Measurements from ENCODE around the gene KLHL24. TPM values are rescaled to one million over a fixed set of nuclear protein-coding genes. Genes with fewer than 3 reads are reported as not detected.
"Not testable (repeated sequence)": the region's sequence is repeated elsewhere in the genome, so short reads cannot be mapped to it uniquely, and the experiment has no call there.

The KLHL24 gene
- total RNA-seq, 4 donors from 2014 or later, result 28.4 to 108 (median 65.4) TPM

DNA sequence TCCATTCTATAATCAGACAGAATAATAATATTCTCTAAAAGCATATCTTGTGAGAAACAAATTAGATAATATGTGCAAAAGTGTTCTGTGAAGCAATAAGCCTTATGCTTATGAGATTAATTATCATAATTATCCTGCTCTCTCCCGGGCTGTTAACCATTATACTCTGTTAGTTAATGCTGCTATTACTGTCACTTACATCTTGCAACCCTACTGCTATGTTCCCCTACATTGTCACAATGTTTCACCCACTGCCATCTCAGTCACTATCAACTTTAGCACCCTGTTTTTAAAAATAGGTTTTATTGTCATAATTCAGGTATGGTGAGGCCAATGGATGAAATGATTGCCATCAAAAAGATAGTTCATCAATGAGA is 15.2 kb upstream of the KLHL24 start:
- no peak for DNase-seq
- Histone ChIP-seq H3K27me3 (no peaks in the 10 kb centered on the region), H3K9me3 (no peaks in the 10 kb centered on the region), H3K27ac (no peak overlapping the region), H3K4me3 (no peak overlapping the region), H3K4me1 (no peaks in the 10 kb centered on the region), H3K36me3 (no peaks in the 10 kb centered on the region)
- in situ Hi-C loops (cut with MboI; ENCODE audit: low pct_ligation_motif_present in 1 of 4, low pct_unique_long_range_greater_than_20kb in 1 of 4, low sequenced_read_pairs in 3 of 4), result no loop called here
- TF ChIP-seq, protein P1, sequence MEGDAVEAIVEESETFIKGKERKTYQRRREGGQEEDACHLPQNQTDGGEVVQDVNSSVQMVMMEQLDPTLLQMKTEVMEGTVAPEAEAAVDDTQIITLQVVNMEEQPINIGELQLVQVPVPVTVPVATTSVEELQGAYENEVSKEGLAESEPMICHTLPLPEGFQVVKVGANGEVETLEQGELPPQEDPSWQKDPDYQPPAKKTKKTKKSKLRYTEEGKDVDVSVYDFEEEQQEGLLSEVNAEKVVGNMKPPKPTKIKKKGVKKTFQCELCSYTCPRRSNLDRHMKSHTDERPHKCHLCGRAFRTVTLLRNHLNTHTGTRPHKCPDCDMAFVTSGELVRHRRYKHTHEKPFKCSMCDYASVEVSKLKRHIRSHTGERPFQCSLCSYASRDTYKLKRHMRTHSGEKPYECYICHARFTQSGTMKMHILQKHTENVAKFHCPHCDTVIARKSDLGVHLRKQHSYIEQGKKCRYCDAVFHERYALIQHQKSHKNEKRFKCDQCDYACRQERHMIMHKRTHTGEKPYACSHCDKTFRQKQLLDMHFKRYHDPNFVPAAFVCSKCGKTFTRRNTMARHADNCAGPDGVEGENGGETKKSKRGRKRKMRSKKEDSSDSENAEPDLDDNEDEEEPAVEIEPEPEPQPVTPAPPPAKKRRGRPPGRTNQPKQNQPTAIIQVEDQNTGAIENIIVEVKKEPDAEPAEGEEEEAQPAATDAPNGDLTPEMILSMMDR (IDR thresholded peaks at IDR 0.05), result no peak
- TF ChIP-seq POLR2A (IDR thresholded peaks at IDR 0.05) (no peak), POLR2AphosphoS5 (IDR thresholded peaks at IDR 0.05) (no peak), EP300 (IDR thresholded peaks at IDR 0.05; ENCODE audit: low read depth) (no peak)
- 85 to 94% methylated on average over 1 of the region's 1 CpG for WGBS, 2 donors (ENCODE audit: low coverage in 1 of 2)
- intact Hi-C loops (cut with DNase I; ENCODE audit: low total_unique reads), result no loop called here

DNA sequence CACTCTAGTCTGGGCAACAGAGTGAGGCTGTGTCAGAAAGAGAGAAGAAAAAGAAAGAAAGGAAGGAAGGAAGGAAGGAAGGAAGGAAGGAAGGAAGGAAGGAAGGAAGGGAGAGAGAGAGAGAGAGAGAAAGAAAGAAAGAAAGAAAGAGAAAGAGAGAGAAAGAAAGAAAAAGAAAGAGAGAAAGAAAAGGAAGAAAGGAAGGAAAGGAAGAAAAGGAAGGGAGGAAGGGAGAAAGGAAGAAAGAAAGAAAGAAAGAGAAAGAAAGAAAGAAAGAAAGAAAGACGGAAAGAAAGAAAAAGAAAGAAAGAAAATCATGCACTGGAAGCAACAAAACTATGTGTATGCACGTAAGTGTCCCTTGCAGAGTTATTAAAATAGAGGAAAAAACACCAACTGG is 12.9 kb upstream of the KLHL24 start:
- H3K9me3 ChIP-seq; DNase-seq; intact Hi-C loops (cut with DNase I; ENCODE audit: low total_unique reads); H3K36me3 ChIP-seq; H3K27me3 ChIP-seq; H3K4me1 ChIP-seq; in situ Hi-C loops (cut with MboI; ENCODE audit: low pct_ligation_motif_present in 1 of 4, low pct_unique_long_range_greater_than_20kb in 1 of 4, low sequenced_read_pairs in 3 of 4); H3K4me3 ChIP-seq; H3K27ac ChIP-seq: not testable (repeated sequence)
- 82 to 95% methylated on average over 2 of the region's 2 CpGs for WGBS, 2 donors (ENCODE audit: low coverage in 1 of 2)

DNA sequence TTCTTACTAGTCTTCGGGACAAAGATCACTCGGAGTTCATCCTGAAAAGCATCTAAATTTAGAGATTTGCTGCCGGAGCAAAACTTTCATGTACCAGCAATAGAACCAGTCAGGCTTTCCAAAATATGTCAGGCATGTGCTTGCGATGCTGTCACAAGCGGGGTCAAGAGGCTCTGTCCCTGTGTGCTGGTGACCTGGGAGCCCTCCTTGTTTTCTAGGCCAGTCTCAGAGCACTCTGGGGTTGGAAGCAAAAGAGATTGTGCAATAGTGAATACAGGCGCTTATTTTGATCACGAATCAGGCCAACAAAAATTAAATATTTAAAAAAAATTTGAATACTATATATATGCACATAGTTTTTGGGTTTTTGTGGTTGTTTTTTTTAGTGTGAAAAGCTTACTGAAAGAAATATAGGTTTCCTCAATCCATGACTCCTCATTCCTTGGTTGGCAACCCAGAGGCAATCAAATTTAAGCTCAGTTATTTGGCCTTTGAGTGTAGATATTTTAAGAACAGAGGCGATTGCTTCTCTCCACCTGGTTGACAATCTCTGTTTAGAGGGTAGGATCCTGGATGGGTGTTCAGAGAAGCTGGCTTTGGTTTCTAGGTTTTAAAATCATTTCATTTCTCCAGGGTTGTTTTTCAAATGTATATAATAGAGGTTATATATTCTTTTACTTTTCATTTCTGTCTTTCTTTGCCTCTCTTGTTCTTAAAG is 8.4 kb upstream of the KLHL24 start:
- 79 to 91% methylated on average over 6 to 8 of the region's 8 CpGs for WGBS, 2 donors (ENCODE audit: low coverage in 1 of 2)
- no peak for TF ChIP-seq EP300 (IDR thresholded peaks at IDR 0.05; ENCODE audit: low read depth)
- TF ChIP-seq POLR2A (IDR thresholded peaks at IDR 0.05), result no peak
- TF ChIP-seq POLR2AphosphoS5 (IDR thresholded peaks at IDR 0.05), result peak in 1 of 3 donors; percentile 22
- TF ChIP-seq, protein P1 (IDR thresholded peaks at IDR 0.05), result no peak
- intact Hi-C loops (cut with DNase I; ENCODE audit: low total_unique reads) (no loop called here), in situ Hi-C loops (cut with MboI; ENCODE audit: low pct_ligation_motif_present in 1 of 4, low pct_unique_long_range_greater_than_20kb in 1 of 4, low sequenced_read_pairs in 3 of 4) (no loop called here)
- no peak for DNase-seq
- H3K4me1 ChIP-seq, result no peaks in the 10 kb centered on the region
- no peak overlapping the region for H3K4me3 ChIP-seq
- H3K9me3 ChIP-seq, result no peaks in the 10 kb centered on the region
- no peaks in the 10 kb centered on the region for H3K27me3 ChIP-seq
- no peaks in the 10 kb centered on the region for H3K36me3 ChIP-seq
- no peak overlapping the region for H3K27ac ChIP-seq

DNA sequence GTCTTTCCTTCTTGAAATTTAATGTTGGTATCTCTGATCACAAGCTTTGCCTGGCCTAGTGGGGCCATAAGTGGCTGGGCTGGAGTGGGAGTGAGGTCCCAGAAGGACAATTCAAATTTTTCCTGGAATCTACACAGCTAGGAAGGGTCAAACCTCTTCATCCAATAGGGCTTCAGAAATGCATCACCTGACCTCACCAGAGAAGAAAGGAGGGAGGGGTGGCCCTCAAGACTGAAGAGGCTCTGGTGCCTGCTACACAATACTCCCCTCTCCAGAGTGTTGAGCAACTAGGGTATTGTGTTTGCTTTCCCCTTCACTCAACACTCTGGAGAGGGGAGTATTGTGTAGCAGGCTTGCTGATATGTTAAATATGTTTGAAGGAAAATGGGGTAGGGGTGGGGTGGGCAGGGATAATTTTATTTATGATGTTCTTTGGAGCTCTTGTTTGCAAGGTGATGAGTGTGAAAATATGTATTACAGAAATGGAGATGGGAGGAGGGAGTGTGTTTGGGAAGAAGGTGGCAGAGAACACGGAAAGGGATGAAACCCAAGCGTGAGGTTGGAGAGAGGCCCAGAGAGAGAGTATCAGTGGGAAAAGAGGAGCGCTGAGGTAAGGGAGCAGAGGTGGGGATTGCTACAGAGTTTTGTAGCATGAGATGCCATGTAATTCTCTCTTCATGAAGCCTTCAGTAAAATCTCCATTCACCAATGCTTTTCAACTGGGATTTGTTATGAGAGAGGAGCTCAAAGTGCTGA is 5.7 kb upstream of the KLHL24 start:
- Histone ChIP-seq H3K4me1 (peaks cover 0 to 5% (median 1%) of the 10 kb centered on the region in 4 donors), H3K36me3 (no peaks in the 10 kb centered on the region), H3K4me3 (no peak overlapping the region), H3K27me3 (no peaks in the 10 kb centered on the region), H3K27ac (no peak overlapping the region), H3K9me3 (no peaks in the 10 kb centered on the region)
- intact Hi-C loops (cut with DNase I; ENCODE audit: low total_unique reads), result no loop called here
- in situ Hi-C loops (cut with MboI; ENCODE audit: low pct_ligation_motif_present in 1 of 4, low pct_unique_long_range_greater_than_20kb in 1 of 4, low sequenced_read_pairs in 3 of 4), result no loop called here
- no peak for DNase-seq
- no peak for TF ChIP-seq POLR2A (IDR thresholded peaks at IDR 0.05)
- 80 to 96% methylated on average over 1 to 3 of the region's 3 CpGs for WGBS, 2 donors (ENCODE audit: low coverage in 1 of 2)

DNA sequence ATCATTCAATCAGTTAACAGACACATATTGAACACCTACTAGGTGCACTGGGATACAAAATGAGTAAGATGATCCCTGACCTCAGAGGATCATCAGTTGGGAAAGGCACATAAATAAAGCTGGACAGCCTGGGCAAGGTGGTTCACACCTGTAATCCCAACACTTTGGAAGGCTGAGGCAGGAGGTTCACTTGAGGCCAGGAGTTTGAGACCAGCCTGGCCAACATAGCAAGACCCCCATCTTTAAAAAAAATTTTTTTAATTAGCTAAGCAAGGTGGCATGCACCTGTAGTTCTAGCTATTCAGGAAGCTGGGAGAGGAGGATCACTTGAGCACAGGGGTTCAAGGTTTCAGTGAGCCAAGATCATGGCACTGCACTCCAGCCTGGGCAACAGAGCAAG is 3.7 kb upstream of the KLHL24 start:
- no peak for DNase-seq
- Histone ChIP-seq H3K9me3 (no peaks in the 10 kb centered on the region), H3K27ac (no peak overlapping the region), H3K36me3 (no peaks in the 10 kb centered on the region), H3K4me1 (peaks cover 3 to 5% (median 4%) of the 10 kb centered on the region in 4 donors), H3K27me3 (no peaks in the 10 kb centered on the region), H3K4me3 (no peak overlapping the region)
- in situ Hi-C loops (cut with MboI; ENCODE audit: low pct_ligation_motif_present in 1 of 4, low pct_unique_long_range_greater_than_20kb in 1 of 4, low sequenced_read_pairs in 3 of 4), result no loop called here
- intact Hi-C loops (cut with DNase I; ENCODE audit: low total_unique reads), result no loop called here
- no peak for TF ChIP-seq POLR2A (IDR thresholded peaks at IDR 0.05)
- no peak for TF ChIP-seq POLR2AphosphoS5 (IDR thresholded peaks at IDR 0.05)
- TF ChIP-seq, protein P1 (IDR thresholded peaks at IDR 0.05), result no peak
- no peak for TF ChIP-seq EP300 (IDR thresholded peaks at IDR 0.05; ENCODE audit: low read depth)

DNA sequence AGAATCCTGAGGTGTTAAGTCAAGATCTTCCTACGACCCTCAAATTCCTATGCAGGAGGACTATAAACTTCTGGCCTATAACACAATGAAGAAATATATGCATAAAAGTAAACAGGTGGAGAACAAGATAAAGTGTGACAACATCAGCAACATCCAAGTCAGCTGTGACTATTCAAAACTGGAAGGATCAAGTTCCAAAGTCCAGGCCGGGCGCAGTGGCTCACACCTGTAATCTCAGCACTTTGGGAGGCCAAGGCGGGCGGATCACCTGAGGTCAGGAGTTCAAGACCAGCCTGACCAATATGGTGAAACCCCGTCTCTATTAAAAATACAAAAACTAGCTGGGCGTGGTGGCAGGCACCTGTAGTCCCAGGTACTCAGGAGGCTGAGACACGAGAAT is 2.7 kb upstream of the KLHL24 start:
- H3K9me3 ChIP-seq; in situ Hi-C loops (cut with MboI; ENCODE audit: low pct_ligation_motif_present in 1 of 4, low pct_unique_long_range_greater_than_20kb in 1 of 4, low sequenced_read_pairs in 3 of 4); H3K27me3 ChIP-seq; intact Hi-C loops (cut with DNase I; ENCODE audit: low total_unique reads); H3K27ac ChIP-seq; H3K4me3 ChIP-seq; H3K36me3 ChIP-seq: not testable (repeated sequence)
- peaks cover 10 to 12% (median 11%) of the 10 kb centered on the region in 4 donors for H3K4me1 ChIP-seq
- DNase-seq, result peak; percentile 43
- 51 to 79% methylated on average over 4 to 8 of the region's 8 CpGs for WGBS, 2 donors (ENCODE audit: low coverage in 1 of 2)
